T47D (cell line): ENCODE measurements around the gene LY6G6D.

ENCODE experiments used
- DNase-seq, 2 experiments: peaks; one replicate each; pipeline versions ENCODE4 v3.0.0 to v3.0.0-alpha.2; 2011 to 2012; ENCODE audit warnings: low read depth in 1 of 2, low spot score in 1 of 2
- JUND ChIP-seq: IDR thresholded peaks from 2 replicates; pipeline ENCODE4 v1.6.1; 2012; ENCODE audit warnings: low read depth
- in situ Hi-C: cut with HindIII; loops from 2 replicates; pipeline ENCODE4 v1.10.0; 2016; ENCODE audit warnings: low sequenced_read_pairs, low pct_unique_long_range_greater_than_20kb

Gene LY6G6D

GRCh38 chr6:31713991-31714684 is 1.0 kb upstream of the LY6G6D start:
- no peak for TF ChIP-seq JUND
- no peak for DNase-seq
- in situ Hi-C loops = no loop called here

GRCh38 chr6:31717499-31718222 is 2.5 kb downstream of the LY6G6D start:
- TF ChIP-seq JUND = no peak
- in situ Hi-C loops = no loop called here
- peak; percentile 62 to 88 for DNase-seq

GRCh38 chr6:31718265-31718664 is 3.1 kb downstream of the LY6G6D start:
- no peak for TF ChIP-seq JUND
- peak; percentile 75 to 97 for DNase-seq
- in situ Hi-C loops = no loop called here

- no peak for DNase-seq
- in situ Hi-C loops = no loop called here
- TF ChIP-seq JUND = no peak
Measured at GRCh38 chr6:31719001-31719400, 3.9 kb downstream of the LY6G6D start.

GRCh38 chr6:31720196-31720770 is 5.1 kb downstream of the LY6G6D start:
- TF ChIP-seq JUND = no peak
- in situ Hi-C loops = no loop called here
- DNase-seq = no peak

- no peak for TF ChIP-seq JUND
- in situ Hi-C loops = no loop called here
- no peak for DNase-seq
Measured at GRCh38 chr6:31721351-31722020, 6.3 kb downstream of the LY6G6D start, which contains the start of gene LY6G6C. TSS of gene LY6G6C (minus strand) at chr6:31721746. CDS start at chr6:31721679, 67 bp downstream.

GRCh38 chr6:31722173-31722572 is 7.0 kb downstream of the LY6G6D start:
- no peak for DNase-seq
- in situ Hi-C loops = no loop called here
- no peak for TF ChIP-seq JUND

- no peak for TF ChIP-seq JUND
- in situ Hi-C loops = no loop called here
- no peak for DNase-seq
Measured at GRCh38 chr6:31723245-31723979, 8.3 kb downstream of the LY6G6D start, which contains the start of gene MPIG6B. TSS of gene MPIG6B (plus strand) at chr6:31723373. CDS start at chr6:31723384, 11 bp downstream.

GRCh38 chr6:31723980-31724691 is 9.0 kb downstream of the LY6G6D start:
- DNase-seq = no peak
- TF ChIP-seq JUND = no peak
- in situ Hi-C loops = no loop called here

GRCh38 chr6:31725502-31726350 is 10.6 kb downstream of the LY6G6D start:
- in situ Hi-C loops = no loop called here

GRCh38 chr6:31727034-31727716 is 12.0 kb downstream of the LY6G6D start:
- in situ Hi-C loops = no loop called here
- no peak for TF ChIP-seq JUND
- no peak for DNase-seq

More at GRCh38 chr6:31725502-31726350, 10.6 kb downstream of the LY6G6D start:
- no peak for DNase-seq
- no peak for TF ChIP-seq JUND
